Stomach (tissue), 4 donors: Measurements from ENCODE around the gene ATP9B.

Experiments used
- EP300 ChIP-seq: sonication (generic); formaldehyde crosslinking; IDR thresholded peaks from one replicate; pipeline ENCODE4 v1.6.1; 2017; ENCODE audit warnings: antibody characterized with exemption
- POLR2AphosphoS5 ChIP-seq, 3 donors: sonication (generic); formaldehyde crosslinking; IDR thresholded peaks; one replicate each; pipeline ENCODE4 v1.6.1; 2016; ENCODE audit warnings: antibody characterized with exemption in 3 of 3
- TF ChIP-seq, protein P1 (sequence below), 7 experiments: fragments of 450-650 bp in 4 of 7; fragments of 200-600 bp in 3 of 7; sonication (generic) in 3 of 7; IDR thresholded peaks; one replicate each; pipeline ENCODE4 v1.5.1; 2016 to 2019; ENCODE audit warnings: antibody characterized with exemption in 7 of 7, control low read depth in 2 of 7, mild to moderate bottlenecking in 1 of 7

GRCh38 chr18:79377187-79377891 lies 308.1 kb downstream of the ATP9B start:
- TF ChIP-seq EP300 (no peak), POLR2AphosphoS5 (IDR thresholded peaks at IDR 0.05) (no peak)
- TF ChIP-seq, protein P1, sequence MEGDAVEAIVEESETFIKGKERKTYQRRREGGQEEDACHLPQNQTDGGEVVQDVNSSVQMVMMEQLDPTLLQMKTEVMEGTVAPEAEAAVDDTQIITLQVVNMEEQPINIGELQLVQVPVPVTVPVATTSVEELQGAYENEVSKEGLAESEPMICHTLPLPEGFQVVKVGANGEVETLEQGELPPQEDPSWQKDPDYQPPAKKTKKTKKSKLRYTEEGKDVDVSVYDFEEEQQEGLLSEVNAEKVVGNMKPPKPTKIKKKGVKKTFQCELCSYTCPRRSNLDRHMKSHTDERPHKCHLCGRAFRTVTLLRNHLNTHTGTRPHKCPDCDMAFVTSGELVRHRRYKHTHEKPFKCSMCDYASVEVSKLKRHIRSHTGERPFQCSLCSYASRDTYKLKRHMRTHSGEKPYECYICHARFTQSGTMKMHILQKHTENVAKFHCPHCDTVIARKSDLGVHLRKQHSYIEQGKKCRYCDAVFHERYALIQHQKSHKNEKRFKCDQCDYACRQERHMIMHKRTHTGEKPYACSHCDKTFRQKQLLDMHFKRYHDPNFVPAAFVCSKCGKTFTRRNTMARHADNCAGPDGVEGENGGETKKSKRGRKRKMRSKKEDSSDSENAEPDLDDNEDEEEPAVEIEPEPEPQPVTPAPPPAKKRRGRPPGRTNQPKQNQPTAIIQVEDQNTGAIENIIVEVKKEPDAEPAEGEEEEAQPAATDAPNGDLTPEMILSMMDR (IDR thresholded peaks at IDR 0.05) = no peak
